GM04503 (cell line): ENCODE results near the gene HLF.

Experiments
- DNase-seq: peaks from one replicate; pipeline ENCODE4 v3.0.0-alpha.2; 2012; ENCODE audit warnings: low read depth

The HLF gene

GRCh38 chr17:55275894-55276804, 11.4 kb downstream of the HLF start:
- DNase-seq, result no peak

GRCh38 chr17:55278173-55278961, 13.6 kb downstream of the HLF start:
- no peak for DNase-seq

- DNase-seq, result no peak
These were observed 14.4 kb downstream of the HLF start for GRCh38 chr17:55279203-55279602.

DNA sequence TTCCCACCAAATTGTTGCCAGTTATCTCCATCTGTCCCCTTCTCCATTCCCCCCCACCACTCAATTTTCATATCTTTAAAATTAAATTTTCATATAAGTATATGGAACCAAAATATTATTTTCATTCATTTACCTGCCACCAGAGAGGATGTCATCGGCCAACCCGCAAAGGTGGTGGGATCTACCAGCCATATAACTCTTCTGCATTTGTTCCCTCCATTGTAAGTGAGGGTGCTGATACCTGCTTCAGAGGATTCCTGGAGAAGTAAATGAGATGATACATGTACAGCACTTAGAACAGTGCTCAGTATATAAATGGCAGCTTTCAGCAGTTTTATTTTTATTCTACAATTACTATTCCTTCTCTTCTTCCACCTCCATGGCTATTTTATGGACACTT, 15.0 kb downstream of the HLF start:
- no peak for DNase-seq

- no peak for DNase-seq
These were observed 15.5 kb downstream of the HLF start for GRCh38 chr17:55280212-55280611.

DNA sequence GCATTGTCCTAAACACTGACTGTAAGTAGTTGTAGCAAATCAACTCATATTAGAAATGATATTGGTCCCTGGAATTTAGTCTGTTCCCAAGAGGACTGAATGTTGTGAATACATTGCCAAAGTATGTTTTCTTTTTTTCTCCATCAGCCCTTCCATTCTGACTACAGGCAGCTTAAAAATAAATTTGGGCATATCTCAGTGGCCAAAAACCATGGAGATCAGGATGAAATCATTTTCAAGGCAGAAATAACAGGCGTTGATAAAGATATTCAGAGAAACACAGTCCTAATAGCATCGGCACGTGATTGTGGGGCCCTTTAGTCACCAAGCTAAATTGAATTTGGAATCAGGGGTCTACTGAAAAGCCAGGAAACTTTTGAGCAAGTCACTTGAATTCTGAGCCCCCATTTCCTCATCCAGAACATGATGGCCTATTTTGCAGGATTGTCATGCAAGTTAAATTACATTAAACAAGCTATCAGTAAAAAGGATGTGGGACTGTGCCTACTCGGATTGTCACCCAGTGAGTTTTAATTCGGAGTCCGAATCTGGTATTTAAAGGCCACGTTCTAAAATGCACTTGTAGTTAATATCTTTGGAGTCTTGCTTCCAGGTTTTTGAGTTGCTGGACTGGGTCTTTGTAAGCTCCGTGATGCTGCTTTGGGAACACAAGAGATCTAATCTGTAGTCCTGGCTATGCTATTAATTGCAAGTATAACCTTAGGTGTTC, 17.1 kb downstream of the HLF start:
- DNase-seq, result no peak

GRCh38 chr17:55282379-55282702, 17.6 kb downstream of the HLF start:
- no peak for DNase-seq

DNA sequence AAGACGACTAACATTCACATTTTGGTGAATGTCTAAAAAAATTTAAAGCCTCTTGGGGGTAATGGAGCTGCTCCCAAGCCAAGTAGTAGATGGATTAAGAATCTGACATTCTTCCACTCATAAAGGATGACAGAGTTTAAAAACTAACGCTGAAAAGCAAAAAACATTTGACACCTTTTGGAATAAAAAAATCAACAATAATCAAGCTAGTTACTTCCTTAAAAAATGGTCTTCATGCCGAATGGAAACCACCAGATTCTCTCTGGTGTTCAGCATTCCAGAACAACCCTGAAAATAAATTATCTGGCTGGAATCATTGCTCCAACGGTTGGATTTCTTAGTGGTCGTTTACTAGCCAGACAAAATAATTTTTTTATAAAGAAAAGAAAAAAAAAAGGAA, 18.0 kb downstream of the HLF start:
- DNase-seq, result no peak

DNA sequence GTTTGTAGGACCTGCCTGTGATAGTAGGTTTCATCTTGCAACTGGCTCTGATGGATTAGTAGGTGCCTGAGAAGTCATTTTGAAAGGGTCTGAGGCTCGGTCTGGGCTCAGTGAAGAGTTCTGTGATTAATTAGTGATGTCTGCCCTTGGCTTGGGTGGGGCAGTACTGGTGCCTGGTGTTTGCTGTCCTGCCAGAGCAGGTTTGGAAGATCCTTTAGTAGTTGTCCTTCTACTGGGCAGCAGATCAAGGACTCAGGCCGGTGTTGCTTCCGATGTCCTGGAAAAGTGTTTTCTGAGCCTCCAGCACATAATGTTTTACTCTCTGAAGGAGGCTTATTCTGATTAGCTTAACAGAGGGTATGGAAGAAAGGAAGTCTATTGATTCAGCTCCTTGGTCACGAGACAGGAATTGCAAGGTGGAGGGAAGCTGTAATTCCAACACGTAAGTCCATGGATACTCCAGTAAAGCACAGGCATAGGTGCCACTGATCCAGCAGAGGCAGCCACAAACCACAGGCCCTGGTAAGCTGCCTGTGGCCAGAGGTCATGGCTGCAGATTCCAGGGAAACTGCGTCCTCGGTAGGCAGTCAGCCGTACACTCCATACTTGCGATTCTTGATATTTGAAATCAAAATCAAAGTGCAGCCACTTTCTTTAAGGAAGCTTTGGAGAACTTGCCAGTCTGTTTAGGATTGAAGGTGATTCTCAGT, 18.7 kb downstream of the HLF start:
- DNase-seq, result no peak

DNA sequence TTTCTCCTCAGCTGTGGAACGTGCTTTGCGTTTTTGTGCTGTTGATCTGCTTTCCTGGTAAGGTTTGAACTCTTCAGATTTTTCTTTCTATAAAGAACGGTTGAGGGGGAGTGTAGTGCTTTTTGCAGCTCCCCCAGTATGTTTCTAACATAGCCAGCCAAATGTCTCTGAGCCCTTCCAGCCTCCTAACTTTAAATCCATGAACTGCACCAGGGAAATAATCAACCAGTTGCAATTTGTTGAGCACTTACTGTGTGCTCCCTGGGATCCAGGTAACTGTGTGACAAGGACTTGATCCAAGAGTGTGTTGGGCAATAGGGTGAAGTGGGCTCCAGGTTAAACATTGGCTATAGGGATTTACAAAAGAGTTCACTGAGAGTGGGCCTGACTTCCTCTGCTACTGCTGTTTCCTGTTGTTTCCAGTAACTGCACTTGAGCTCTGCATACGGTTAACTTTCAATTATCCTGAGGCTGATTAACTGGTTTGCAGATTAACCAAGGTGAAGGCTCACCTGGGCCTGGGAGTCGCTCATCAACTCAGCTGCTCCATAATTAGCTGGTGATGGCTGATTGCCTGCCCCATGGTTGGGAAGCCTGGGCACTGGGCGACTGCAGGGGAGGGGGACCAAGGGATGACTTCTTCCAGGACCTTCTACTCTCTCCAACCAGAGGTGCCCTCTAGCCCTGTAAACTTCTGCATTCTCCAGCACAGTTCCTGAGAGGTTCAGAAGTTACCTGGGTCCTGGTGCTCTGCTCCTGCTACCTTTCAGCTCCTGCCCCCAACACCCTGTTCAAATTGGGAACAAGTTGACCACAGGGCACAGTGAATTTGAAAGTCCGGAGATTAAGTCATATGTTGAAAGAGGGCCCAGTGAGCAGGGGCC, 19.5 kb downstream of the HLF start:
- DNase-seq, result no peak

GRCh38 chr17:55284944-55285339, 20.2 kb downstream of the HLF start:
- no peak for DNase-seq

GRCh38 chr17:55285340-55286301, 20.9 kb downstream of the HLF start:
- DNase-seq, result no peak

DNA sequence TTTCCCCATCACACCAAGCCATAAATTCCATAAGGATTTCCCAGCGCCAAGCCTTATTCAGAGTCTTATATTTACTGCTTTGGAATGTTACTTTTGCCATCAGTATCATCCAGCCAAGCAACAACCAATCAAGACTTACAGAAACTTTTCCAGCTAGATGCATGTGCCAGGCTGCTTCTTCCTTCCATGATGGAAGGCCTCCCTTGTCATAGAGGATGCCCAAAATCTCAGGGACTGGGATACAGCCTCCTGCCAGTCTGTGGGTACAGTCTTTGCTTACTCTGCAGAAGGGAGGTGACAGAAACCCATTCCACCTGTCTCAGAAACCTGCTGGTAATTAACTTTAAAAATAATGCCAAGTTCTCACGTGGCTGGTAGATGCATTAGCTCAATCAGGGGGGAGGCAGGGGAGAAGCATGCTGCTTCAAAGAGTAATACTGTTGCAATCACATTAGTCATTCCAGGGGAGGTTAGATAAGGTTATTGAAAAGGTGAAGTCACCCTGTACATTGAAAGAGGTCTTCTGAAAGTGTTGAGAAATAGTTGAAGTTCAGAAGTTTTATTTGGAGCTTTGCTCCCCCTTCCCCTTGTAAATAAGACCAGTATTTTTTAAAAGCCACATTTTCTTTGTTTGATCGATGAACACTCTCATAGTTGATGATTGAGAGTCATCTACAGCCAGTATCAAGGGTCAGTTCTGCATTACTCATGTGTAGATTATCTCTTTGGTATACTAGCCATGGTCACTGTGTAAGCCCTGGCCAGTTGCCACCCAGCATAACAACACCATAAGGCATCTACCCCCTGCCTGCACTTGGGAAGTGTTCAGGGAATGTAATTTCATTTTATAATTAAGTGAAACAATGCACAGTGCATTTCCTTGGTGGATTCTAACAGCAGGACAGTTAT, 22.2 kb downstream of the HLF start:
- no peak for DNase-seq

GRCh38 chr17:55288356-55289105, 23.8 kb downstream of the HLF start:
- no peak for DNase-seq

DNA sequence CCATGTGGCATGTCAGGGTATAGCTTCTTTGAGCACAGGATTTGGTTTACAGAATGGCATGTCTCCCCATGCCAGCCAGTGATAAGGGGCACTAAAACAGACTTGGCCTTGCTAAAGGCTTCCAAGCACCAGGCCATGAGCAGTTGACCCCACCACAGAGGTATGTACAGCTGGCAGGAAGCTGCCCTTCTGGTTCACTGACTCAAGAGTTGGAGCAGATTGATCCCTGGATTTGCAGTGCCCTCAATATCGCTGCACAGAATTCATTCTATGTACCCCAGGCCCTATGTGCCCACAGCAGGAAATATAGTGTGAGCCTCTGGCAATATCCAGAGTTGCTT, 24.3 kb downstream of the HLF start:
- no peak for DNase-seq

- no peak for DNase-seq
These were observed 25.2 kb downstream of the HLF start for GRCh38 chr17:55289978-55290377.

DNA sequence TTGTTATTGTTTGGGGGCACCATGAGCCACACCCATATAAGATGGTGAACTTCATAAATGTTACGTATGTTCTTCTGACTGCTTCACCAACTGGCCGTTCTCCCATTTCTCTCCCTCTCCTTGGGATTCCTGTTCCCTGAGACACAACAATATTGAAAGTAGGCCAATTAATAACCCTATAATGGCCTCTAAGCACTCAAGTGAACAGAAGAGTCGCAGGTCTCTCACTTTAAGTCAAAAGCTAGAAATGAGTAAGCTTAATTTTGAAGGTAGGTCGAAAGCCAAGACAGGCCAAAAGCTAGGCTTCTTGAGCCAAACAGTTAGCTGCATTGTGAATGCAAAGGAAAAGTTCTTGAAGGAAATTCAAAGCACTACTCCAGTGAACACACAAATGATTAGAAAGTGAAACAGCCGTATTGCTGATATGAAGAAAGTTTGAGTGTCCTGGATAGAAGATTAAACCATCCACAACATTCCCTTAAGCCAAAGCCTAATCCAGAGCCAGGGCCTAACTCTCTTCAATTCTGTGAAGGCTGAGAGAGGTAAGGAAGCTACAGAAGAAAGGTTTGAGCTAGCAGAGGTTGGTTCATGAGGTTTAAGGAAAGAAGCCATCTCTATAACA, 25.8 kb downstream of the HLF start:
- DNase-seq, result no peak

DNA sequence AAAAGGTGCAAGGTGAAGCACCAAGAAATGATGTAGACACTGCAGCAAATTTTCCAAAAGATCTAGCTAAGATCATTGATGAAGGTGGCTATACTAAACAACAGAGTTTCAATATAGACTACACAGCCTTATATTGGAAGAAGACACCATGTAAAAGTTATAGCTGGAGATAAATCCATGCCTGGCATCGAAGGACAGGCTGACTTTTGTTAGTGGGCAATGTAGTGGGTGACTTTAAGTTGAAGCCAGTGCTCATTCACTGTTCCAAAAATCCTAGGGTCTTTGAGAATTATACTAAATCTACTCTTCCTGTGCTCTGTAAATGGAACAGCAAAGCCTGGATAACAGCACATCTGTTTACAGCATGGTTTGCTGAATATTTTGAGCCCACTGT, 26.4 kb downstream of the HLF start:
- DNase-seq, result no peak
